IPS-18a (cell line): ENCODE measurements around the gene P3H4.
A peak's percentile ranks its signal among the peaks of the same experiment; 100 is the strongest.

ENCODE experiments used
- H3K27ac ChIP-seq: one replicate; pipeline ENCODE4 v1.5.1; 2013; ENCODE audit warnings: low read length
- H3K27me3 ChIP-seq: one replicate; pipeline ENCODE4 v1.6.1; 2013; ENCODE audit warnings: mild to moderate bottlenecking, low read length; ENCODE audit not compliant: control insufficient read depth, insufficient read depth
- H3K36me3 ChIP-seq: one replicate; pipeline ENCODE4 v1.6.1; 2013; ENCODE audit warnings: low read depth, low read length; ENCODE audit not compliant: control insufficient read depth
- H3K4me1 ChIP-seq: one replicate; pipeline ENCODE4 v1.6.1; 2013; ENCODE audit warnings: low read depth, low read length; ENCODE audit not compliant: control insufficient read depth
- H3K4me3 ChIP-seq: one replicate; pipeline ENCODE4 v1.5.1; 2013; ENCODE audit warnings: low read length
- H3K9ac ChIP-seq: one replicate; pipeline ENCODE4 v1.6.1; 2013; ENCODE audit warnings: mild to moderate bottlenecking, low read length, moderate library complexity
- H3K9me3 ChIP-seq: one replicate; pipeline ENCODE4 v1.6.1; 2013; ENCODE audit warnings: low read depth, low read length; ENCODE audit not compliant: control insufficient read depth

The P3H4 gene

GRCh38 chr17:41816637-41817320, 5.0 kb upstream of the P3H4 start:
- H3K27me3 ChIP-seq: no peaks in the 10 kb centered on the region
- no peak overlapping the region for H3K4me3 ChIP-seq
- peaks cover 3% of the 10 kb centered on the region for H3K36me3 ChIP-seq
- no peak overlapping the region for H3K27ac ChIP-seq
- no peaks in the 10 kb centered on the region for H3K9me3 ChIP-seq
- H3K9ac ChIP-seq: no peak overlapping the region
- H3K4me1 ChIP-seq: peaks cover 10% of the 10 kb centered on the region

- no peaks in the 10 kb centered on the region for H3K36me3 ChIP-seq
- H3K27ac ChIP-seq: no peak overlapping the region
- H3K27me3 ChIP-seq: peaks cover 7% of the 10 kb centered on the region
- H3K4me3 ChIP-seq: peak overlapping the region; percentile 99
- no peaks in the 10 kb centered on the region for H3K9me3 ChIP-seq
- peaks cover 9% of the 10 kb centered on the region for H3K4me1 ChIP-seq
- no peak overlapping the region for H3K9ac ChIP-seq
Measured at GRCh38 chr17:41814195-41814594, 2.4 kb upstream of the P3H4 start.

GRCh38 chr17:41813699-41814124, 2.0 kb upstream of the P3H4 start:
- peak overlapping the region; percentile 87 for H3K9ac ChIP-seq
- H3K36me3 ChIP-seq: no peaks in the 10 kb centered on the region
- peak overlapping the region; percentile 51 for H3K27ac ChIP-seq
- H3K4me1 ChIP-seq: peaks cover 5% of the 10 kb centered on the region
- no peaks in the 10 kb centered on the region for H3K9me3 ChIP-seq
- H3K4me3 ChIP-seq: peak overlapping the region; percentile 99
- H3K27me3 ChIP-seq: peaks cover 7% of the 10 kb centered on the region

DNA sequence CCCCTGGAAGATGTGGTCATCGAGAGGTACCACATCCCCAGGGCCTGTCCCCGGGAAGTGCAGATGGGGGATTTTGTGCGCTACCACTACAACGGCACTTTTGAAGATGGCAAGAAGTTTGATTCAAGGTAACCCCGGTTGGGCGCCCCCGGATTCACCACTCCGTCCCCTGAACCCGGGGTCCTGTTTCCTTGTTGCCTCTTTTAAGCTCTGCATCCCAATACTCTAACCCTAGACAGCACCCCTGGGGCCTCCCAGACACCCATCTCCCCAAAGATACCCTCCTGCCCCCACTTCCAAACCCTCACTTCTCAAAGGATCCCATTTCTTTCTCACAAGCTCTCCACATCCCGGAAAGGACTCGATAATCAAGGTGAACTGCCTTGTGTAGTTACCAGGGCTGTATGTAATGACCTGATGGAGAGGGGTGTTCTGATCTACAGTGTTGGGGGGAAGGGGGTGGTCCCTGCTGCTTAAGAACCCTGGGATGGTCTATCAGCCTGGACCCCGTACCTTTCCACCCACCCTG, 1.5 kb upstream of the P3H4 start:
- Histone ChIP-seq H3K4me1 (peaks cover 5% of the 10 kb centered on the region), H3K27ac (peak overlapping the region; percentile 51), H3K9me3 (no peaks in the 10 kb centered on the region), H3K4me3 (peak overlapping the region; percentile 99), H3K9ac (peak overlapping the region; percentile 87), H3K36me3 (no peaks in the 10 kb centered on the region), H3K27me3 (peaks cover 7% of the 10 kb centered on the region)

GRCh38 chr17:41812381-41813151, 817 bp upstream of the P3H4 start, which contains the start of gene FKBP10:
Gene FKBP10 (plus strand): TSS chr17:41813004. CDS start chr17:41813035, 31 bp downstream.
- peak within 1 kb of the TSS; percentile 51 for H3K27ac ChIP-seq
- no peaks in the 10 kb centered on the region for H3K9me3 ChIP-seq

DNA sequence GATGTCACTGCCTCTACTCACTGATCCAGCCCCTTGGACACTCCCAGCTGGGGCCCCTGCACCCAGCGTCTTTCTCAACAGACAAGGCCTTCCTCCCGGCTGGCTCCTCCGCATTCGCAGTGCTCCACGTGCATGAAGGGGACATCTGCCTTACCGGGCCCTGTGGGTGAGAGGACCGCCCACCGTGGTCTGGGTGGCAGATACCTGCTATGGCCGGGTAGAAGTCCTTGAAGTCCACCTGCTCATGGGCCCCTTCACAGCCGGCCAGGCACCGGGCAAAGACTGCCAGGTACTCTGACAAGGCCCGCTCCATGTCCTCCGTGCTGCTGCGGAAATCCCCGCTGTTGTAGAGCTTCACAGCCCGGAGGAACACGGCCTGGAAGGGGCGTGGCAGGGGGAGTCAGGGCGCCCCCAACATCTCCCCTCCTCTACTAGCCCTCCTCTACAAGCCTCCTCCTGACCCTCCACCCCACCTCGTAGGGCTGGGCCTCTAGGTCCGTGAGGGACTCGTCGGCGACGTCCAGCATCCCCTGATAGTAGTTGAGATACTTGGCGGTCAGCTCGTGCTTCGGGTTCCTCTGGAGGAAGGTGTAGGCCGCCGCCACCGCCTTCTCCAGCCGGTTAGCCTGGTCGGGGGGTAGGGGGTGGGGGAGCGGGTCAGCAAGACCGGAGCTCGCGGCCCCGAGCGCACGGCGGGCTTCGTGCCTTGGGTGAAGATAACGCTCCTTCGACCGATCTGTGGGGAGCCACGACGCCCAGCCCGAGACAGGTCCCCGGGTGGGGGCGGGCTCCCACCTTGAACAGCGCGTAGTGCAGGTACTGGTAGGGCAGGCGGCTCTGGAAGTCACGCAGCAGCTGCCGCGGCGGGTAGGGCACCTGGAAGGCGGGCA, 845 bp downstream of the P3H4 start:
- H3K27ac ChIP-seq: no peak overlapping the region
- peak overlapping the region; percentile 87 for H3K9ac ChIP-seq
- no peaks in the 10 kb centered on the region for H3K36me3 ChIP-seq
- peaks cover 5% of the 10 kb centered on the region for H3K4me1 ChIP-seq
- no peaks in the 10 kb centered on the region for H3K9me3 ChIP-seq
- H3K27me3 ChIP-seq: peaks cover 7% of the 10 kb centered on the region
- H3K4me3 ChIP-seq: peak overlapping the region; percentile 99

More at GRCh38 chr17:41812381-41813151, 817 bp upstream of the P3H4 start, which contains the start of gene FKBP10:
- peaks cover 7% of the 10 kb centered on the region for H3K27me3 ChIP-seq
- H3K4me1 ChIP-seq: peaks cover 5% of the 10 kb centered on the region
- H3K36me3 ChIP-seq: no peaks in the 10 kb centered on the region
- H3K4me3 ChIP-seq: peak within 1 kb of the TSS; percentile 99
- H3K9ac ChIP-seq: peak within 1 kb of the TSS; percentile 87

GRCh38 chr17:41806685-41807445, 4.9 kb downstream of the P3H4 start:
- Histone ChIP-seq H3K27ac (no peak overlapping the region), H3K9me3 (no peaks in the 10 kb centered on the region), H3K9ac (no peak overlapping the region), H3K27me3 (peaks cover 7% of the 10 kb centered on the region), H3K36me3 (no peaks in the 10 kb centered on the region), H3K4me1 (peaks cover 5% of the 10 kb centered on the region), H3K4me3 (no peak overlapping the region)

GRCh38 chr17:41803049-41804020, 8.4 kb downstream of the P3H4 start:
- H3K4me3 ChIP-seq: no peak overlapping the region
- H3K9me3 ChIP-seq: no peaks in the 10 kb centered on the region
- H3K27me3 ChIP-seq: no peaks in the 10 kb centered on the region
- no peak overlapping the region for H3K9ac ChIP-seq
- H3K36me3 ChIP-seq: no peaks in the 10 kb centered on the region
- peaks cover 12% of the 10 kb centered on the region for H3K4me1 ChIP-seq
- H3K27ac ChIP-seq: no peak overlapping the region

DNA sequence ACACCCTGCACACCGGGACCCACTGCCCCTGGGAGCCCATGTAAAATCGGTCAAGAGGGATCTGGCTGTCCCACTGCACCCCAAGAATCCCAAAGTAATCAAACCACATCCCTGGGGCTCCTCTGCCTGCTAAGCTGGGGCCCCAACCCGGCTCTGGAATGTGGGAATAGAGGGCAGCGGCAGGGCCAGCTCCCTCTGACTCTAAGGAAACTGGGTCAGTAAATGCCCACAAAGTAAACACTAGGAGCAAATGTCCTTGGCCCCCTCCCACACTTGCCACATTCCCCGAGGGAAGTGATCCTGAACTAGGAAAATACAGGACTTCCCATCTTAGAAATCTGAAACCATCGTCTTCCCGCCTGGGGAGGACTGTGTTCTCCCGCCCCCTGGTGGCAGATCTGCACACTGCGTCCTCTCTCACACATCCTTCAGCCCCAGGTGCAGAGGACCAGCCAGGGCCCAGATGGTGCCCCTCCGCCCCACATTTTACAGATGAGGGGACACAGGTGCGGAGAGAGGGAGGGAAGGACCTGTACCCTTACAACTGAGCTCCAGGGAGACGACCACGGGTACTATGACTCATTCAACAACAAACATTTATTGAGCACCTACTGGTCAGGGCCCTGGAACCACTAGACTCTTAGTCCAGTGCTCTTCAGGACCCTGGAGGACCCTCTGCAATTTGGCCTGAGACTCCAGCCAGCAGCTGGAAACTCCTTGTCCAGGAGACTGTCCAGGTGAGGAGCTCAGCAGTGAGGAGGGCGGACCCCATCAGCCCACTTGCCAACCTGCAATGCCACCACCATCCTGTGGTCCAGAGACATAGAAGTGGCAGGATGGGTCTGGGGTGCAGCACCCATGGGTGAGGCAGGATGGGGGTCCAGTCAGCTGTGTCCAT, 10.1 kb downstream of the P3H4 start:
- H3K27ac ChIP-seq: no peak overlapping the region
- H3K4me3 ChIP-seq: peak overlapping the region; percentile 18
- H3K9me3 ChIP-seq: no peaks in the 10 kb centered on the region
- no peaks in the 10 kb centered on the region for H3K27me3 ChIP-seq
- no peaks in the 10 kb centered on the region for H3K36me3 ChIP-seq
- no peak overlapping the region for H3K9ac ChIP-seq
- H3K4me1 ChIP-seq: peaks cover 12% of the 10 kb centered on the region
